Measurements from ENCODE around the gene KCNK10.

DNA sequence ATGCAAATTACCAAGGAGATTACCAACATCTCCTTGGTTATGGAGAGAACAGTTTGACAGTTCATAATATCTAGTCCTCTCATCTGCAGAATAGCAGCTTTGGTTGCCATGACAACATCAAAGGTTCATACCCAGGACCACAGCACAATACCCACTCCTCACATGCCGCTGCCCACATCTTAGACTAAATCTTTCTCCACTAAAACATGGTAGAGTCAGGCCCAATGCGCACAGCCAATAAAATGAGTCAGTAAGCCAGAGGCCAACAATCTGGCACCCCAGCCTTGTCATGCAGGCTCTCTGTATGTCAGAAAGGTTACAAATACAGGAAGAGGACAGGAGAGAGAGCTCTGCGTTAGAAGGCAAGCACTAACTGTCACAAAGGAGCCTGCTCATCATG lies 70.6 kb downstream of the KCNK10 start:
- TF ChIP-seq, protein P1, sequence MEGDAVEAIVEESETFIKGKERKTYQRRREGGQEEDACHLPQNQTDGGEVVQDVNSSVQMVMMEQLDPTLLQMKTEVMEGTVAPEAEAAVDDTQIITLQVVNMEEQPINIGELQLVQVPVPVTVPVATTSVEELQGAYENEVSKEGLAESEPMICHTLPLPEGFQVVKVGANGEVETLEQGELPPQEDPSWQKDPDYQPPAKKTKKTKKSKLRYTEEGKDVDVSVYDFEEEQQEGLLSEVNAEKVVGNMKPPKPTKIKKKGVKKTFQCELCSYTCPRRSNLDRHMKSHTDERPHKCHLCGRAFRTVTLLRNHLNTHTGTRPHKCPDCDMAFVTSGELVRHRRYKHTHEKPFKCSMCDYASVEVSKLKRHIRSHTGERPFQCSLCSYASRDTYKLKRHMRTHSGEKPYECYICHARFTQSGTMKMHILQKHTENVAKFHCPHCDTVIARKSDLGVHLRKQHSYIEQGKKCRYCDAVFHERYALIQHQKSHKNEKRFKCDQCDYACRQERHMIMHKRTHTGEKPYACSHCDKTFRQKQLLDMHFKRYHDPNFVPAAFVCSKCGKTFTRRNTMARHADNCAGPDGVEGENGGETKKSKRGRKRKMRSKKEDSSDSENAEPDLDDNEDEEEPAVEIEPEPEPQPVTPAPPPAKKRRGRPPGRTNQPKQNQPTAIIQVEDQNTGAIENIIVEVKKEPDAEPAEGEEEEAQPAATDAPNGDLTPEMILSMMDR (IDR thresholded peaks at IDR 0.05): no peak
- no peak for TF ChIP-seq POLR2A (IDR thresholded peaks at IDR 0.05)
